Upper lobe of left lung (tissue), 4 donors: ENCODE measurements around the gene SLC51B.

Experiments
- CTCF ChIP-seq, 6 experiments: fragments of 450-650 bp in 4 of 6; fragments of 200-600 bp in 2 of 6; sonication (generic) in 2 of 6; IDR thresholded peaks; one replicate each; pipeline ENCODE4 v1.5.1; 2016 to 2019; ENCODE audit warnings: antibody characterized with exemption in 6 of 6
- EP300 ChIP-seq, 4 donors: sonication (generic); formaldehyde crosslinking; IDR thresholded peaks; one replicate each; pipeline ENCODE4 v1.5.1; 2017; ENCODE audit warnings: antibody characterized with exemption in 4 of 4, control low read depth in 2 of 4
- POLR2A ChIP-seq, 4 donors: fragments of 450-650 bp; IDR thresholded peaks; one replicate each; pipeline ENCODE4 v1.5.1; 2016 to 2017; ENCODE audit warnings: antibody characterized with exemption in 4 of 4, mild to moderate bottlenecking in 2 of 4
- POLR2AphosphoS5 ChIP-seq, 2 donors: sonication (generic); formaldehyde crosslinking; IDR thresholded peaks; one replicate each; pipeline ENCODE4 v1.5.1; 2017; ENCODE audit warnings: antibody characterized with exemption in 2 of 2

- TF ChIP-seq POLR2AphosphoS5 (IDR thresholded peaks at IDR 0.05), result no peak
- no peak for TF ChIP-seq POLR2A (IDR thresholded peaks at IDR 0.05)
- no peak for TF ChIP-seq CTCF (IDR thresholded peaks at IDR 0.05)
- no peak for TF ChIP-seq EP300 (IDR thresholded peaks at IDR 0.05)
Observed at GRCh38 chr15:65068403-65068788, 23.2 kb downstream of the SLC51B start.
